Gastroesophageal sphincter (tissue), 3 donors: Measurements from ENCODE around the gene LLGL2.

ENCODE experiments used
- CTCF ChIP-seq, 4 experiments: fragments of 200-600 bp in 2 of 4; fragments of 450-650 bp in 2 of 4; sonication (generic) in 1 of 4; IDR thresholded peaks; one replicate each; pipeline ENCODE4 v1.5.1; 2017 to 2019; ENCODE audit warnings: antibody characterized with exemption in 4 of 4, mild to moderate bottlenecking in 2 of 4, moderate library complexity in 2 of 4
- POLR2A ChIP-seq, 2 donors: fragments of 450-650 bp; IDR thresholded peaks; one replicate each; pipeline ENCODE4 v1.6.1; 2017; ENCODE audit warnings: antibody characterized with exemption in 2 of 2, mild to moderate bottlenecking in 2 of 2, moderate library complexity in 1 of 2
- POLR2AphosphoS5 ChIP-seq: sonication (generic); formaldehyde crosslinking; IDR thresholded peaks from one replicate; pipeline ENCODE4 v1.6.1; 2017; ENCODE audit warnings: antibody characterized with exemption

- TF ChIP-seq POLR2AphosphoS5 (no peak), POLR2A (IDR thresholded peaks at IDR 0.05) (no peak), CTCF (IDR thresholded peaks at IDR 0.05) (no peak)
These were observed 20.7 kb downstream of the LLGL2 start for GRCh38 chr17:75546181-75546580.
